ENCODE results near the gene CA10. TPM values are rescaled to one million over a fixed set of nuclear protein-coding genes. Genes with fewer than 3 reads are reported as not detected.

The CA10 gene
- total RNA-seq, 6 experiments from 2014 or later = not detected

DNA sequence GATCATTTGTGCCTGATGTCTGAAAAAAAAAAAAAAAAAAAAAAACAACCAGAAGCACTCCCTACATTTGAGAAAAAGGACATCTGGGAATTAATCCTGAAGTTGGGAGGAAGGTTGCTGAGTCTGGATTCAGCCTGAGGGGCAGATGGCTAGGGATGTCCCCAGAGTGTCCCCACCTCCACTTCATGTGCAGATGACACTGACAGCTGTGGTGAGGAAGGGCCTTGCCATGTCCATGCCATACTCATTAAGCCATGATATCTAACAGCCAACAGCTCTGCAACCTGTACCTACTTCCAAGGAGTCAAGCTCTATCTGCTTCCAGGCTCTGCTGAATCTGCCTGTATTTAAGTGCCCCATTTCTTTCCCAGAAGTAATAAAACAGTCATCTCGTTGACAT is 356.0 kb downstream of the CA10 start:
- Mint-ChIP-seq H3K4me3 (no peak overlapping the region), H3K36me3 (ENCODE audit: low read depth) (no peaks in the 10 kb centered on the region), H3K9me3 (peaks cover 78% of the 10 kb centered on the region), H3K4me1 (ENCODE audit: low read depth) (no peaks in the 10 kb centered on the region), H3K27me3 (ENCODE audit: insufficient read depth) (no peaks in the 10 kb centered on the region; the same call in 1 of the 2 replicates), H3K27ac (no peak overlapping the region)
- DNase-seq = no peak
- TF ChIP-seq, protein P1, sequence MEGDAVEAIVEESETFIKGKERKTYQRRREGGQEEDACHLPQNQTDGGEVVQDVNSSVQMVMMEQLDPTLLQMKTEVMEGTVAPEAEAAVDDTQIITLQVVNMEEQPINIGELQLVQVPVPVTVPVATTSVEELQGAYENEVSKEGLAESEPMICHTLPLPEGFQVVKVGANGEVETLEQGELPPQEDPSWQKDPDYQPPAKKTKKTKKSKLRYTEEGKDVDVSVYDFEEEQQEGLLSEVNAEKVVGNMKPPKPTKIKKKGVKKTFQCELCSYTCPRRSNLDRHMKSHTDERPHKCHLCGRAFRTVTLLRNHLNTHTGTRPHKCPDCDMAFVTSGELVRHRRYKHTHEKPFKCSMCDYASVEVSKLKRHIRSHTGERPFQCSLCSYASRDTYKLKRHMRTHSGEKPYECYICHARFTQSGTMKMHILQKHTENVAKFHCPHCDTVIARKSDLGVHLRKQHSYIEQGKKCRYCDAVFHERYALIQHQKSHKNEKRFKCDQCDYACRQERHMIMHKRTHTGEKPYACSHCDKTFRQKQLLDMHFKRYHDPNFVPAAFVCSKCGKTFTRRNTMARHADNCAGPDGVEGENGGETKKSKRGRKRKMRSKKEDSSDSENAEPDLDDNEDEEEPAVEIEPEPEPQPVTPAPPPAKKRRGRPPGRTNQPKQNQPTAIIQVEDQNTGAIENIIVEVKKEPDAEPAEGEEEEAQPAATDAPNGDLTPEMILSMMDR (IDR thresholded peaks at IDR 0.05) = no peak

DNA sequence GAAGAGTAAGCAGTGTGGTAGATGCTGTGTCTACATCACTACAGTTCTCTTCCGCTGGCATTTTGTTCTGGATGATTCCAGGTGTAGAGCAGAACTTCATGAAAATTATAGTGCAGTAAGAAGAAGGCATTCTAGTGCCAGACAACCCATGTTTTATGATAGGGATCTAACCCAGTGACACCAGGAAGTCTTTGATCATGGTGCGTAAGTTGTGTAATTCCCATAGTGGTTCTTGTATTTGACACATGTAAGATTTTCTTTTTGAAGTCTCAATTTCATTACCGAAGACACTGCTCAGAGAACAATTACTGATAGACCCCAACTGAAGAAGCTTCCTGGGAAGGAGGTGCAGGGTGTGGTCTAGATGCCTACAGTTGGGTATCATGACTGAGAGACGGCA is 356.9 kb downstream of the CA10 start:
- peaks cover 78% of the 10 kb centered on the region for H3K9me3 Mint-ChIP-seq
- TF ChIP-seq, protein P1 (IDR thresholded peaks at IDR 0.05) = no peak
- H3K27me3 Mint-ChIP-seq (ENCODE audit: insufficient read depth) = no peaks in the 10 kb centered on the region; the same call in 1 of the 2 replicates
- no peaks in the 10 kb centered on the region for H3K4me1 Mint-ChIP-seq (ENCODE audit: low read depth)
- no peak for DNase-seq
- H3K27ac Mint-ChIP-seq = no peak overlapping the region
- H3K4me3 Mint-ChIP-seq = no peak overlapping the region
- no peaks in the 10 kb centered on the region for H3K36me3 Mint-ChIP-seq (ENCODE audit: low read depth)

DNA sequence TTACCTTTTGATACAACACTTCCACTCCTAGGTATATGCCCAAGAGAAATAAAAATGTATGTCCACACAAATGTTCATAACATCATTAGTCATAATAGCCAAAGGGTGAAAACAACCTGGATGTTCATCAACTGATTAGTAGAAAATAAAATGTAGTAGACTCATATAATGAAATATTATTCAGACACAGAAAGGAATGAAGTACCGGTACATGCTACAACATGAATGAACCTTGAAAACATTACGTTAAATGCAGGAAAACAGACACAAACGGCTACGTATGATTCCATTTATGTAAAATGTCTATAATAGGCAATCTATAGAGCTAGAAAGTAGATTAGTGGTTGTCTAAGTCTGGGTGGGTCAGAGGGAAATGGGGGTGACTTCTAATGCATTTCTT is 358.5 kb downstream of the CA10 start:
- TF ChIP-seq, protein P1 (IDR thresholded peaks at IDR 0.05) = no peak
- no peak overlapping the region for H3K4me3 Mint-ChIP-seq
- H3K27ac Mint-ChIP-seq = no peak overlapping the region
- H3K4me1 Mint-ChIP-seq (ENCODE audit: low read depth) = no peaks in the 10 kb centered on the region
- no peaks in the 10 kb centered on the region for H3K36me3 Mint-ChIP-seq (ENCODE audit: low read depth)
- H3K9me3 Mint-ChIP-seq = peaks cover 82% of the 10 kb centered on the region
- no peaks in the 10 kb centered on the region; the same call in none of the 2 replicates for H3K27me3 Mint-ChIP-seq (ENCODE audit: insufficient read depth)
- DNase-seq = no peak

DNA sequence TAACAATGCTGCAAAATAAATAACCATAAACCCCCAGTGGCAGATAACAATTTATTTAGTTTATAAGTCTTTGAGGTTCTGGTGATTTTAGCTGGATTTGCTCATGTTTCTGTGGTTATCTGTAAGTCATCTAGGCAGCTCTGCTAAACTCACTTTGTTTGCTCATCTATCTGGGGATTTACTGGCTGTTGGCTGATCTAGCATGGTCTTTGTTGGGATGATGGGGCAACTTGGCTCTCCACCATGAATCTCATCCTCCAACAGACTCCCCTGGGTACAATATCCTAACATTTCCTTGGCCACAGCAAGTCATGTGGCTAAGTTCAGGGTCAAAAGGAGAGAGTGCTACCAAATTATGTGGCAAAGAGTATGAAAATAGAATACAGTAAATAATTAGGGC is 359.3 kb downstream of the CA10 start:
- H3K4me1 Mint-ChIP-seq (ENCODE audit: low read depth) = no peaks in the 10 kb centered on the region
- DNase-seq = no peak
- H3K27ac Mint-ChIP-seq = no peak overlapping the region
- TF ChIP-seq, protein P1 (IDR thresholded peaks at IDR 0.05) = no peak
- H3K27me3 Mint-ChIP-seq (ENCODE audit: insufficient read depth) = no peaks in the 10 kb centered on the region; the same call in none of the 2 replicates
- H3K36me3 Mint-ChIP-seq (ENCODE audit: low read depth) = no peaks in the 10 kb centered on the region
- H3K9me3 Mint-ChIP-seq = peaks cover 84% of the 10 kb centered on the region
- H3K4me3 Mint-ChIP-seq = no peak overlapping the region

DNA sequence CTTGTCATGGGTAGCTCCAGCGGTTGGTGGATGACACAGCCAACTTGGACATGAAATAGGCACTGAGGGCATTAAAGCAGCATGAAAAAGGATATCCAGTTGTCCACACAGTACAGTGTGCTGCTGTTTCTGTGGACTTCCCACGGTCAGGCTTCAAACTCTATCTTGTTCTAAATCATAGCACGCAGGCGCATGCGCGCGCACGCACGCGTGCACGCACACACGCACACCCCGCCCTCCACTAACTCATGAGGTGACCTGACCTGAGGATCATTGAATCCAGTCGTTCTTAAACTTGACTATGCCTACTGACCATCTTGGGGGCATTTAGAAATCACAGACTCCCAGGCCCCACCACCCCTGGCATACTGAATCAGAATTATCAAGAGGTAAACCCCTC is 361.4 kb downstream of the CA10 start:
- no peak for DNase-seq
- Mint-ChIP-seq H3K4me1 (ENCODE audit: low read depth) (no peaks in the 10 kb centered on the region), H3K4me3 (no peak overlapping the region), H3K36me3 (ENCODE audit: low read depth) (no peaks in the 10 kb centered on the region), H3K27me3 (ENCODE audit: insufficient read depth) (no peaks in the 10 kb centered on the region; the same call in none of the 2 replicates), H3K27ac (no peak overlapping the region), H3K9me3 (peaks cover 84% of the 10 kb centered on the region)
- TF ChIP-seq, protein P1 (IDR thresholded peaks at IDR 0.05) = no peak

DNA sequence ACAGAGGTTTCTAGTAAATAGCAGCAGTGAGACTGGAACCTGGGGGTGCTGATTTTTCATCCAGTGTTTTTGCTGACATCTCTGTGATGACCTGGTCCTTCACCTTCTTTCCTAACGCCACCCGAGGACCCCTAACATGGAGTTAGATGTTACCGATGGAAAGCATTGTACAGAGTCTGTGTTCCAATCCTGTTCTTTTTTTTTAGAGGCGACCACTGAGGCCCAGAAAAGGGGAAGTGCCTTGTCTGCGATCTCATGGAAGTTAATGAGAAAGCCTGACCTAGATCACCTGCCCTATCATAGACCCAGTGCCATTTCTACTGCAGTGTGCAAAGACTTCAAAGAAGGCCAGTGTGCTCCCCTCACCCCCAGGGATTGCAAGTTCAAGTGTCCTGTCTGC is 362.5 kb downstream of the CA10 start:
- Mint-ChIP-seq H3K27me3 (ENCODE audit: insufficient read depth) (no peaks in the 10 kb centered on the region; the same call in 1 of the 2 replicates), H3K27ac (no peak overlapping the region), H3K4me3 (no peak overlapping the region), H3K4me1 (ENCODE audit: low read depth) (no peaks in the 10 kb centered on the region), H3K36me3 (ENCODE audit: low read depth) (no peaks in the 10 kb centered on the region), H3K9me3 (peaks cover 80% of the 10 kb centered on the region)
- DNase-seq = no peak
- TF ChIP-seq, protein P1 (IDR thresholded peaks at IDR 0.05) = no peak
